CD4-positive, alpha-beta T cell treated with Interferon alpha-2 for 1 hour (primary cell): ENCODE measurements around the gene EXOC7.

ENCODE experiments used
- DNase-seq, 2 donors: peaks; one replicate each; pipeline ENCODE4 v3.0.0-alpha.2; 2020 to 2022

The EXOC7 gene

GRCh38 chr17:76103274-76104139 lies at the start of gene EXOC7:
Gene EXOC7 (minus strand): TSS chr17:76103787. CDS start chr17:76103692, 95 bp downstream.
- peak; percentile 91 to 94 for DNase-seq

- DNase-seq = no peak
Observed at GRCh38 chr17:76153202-76153601, 49.6 kb upstream of the EXOC7 start.

GRCh38 chr17:76152591-76152990 lies 49.0 kb upstream of the EXOC7 start:
- no peak for DNase-seq

GRCh38 chr17:76151896-76152454 lies 48.4 kb upstream of the EXOC7 start:
- peak in 1 of 2 donors; percentile 39 for DNase-seq

GRCh38 chr17:76150712-76151622 lies 47.4 kb upstream of the EXOC7 start:
- no peak for DNase-seq

- DNase-seq = no peak
Observed at GRCh38 chr17:76149214-76149613, 45.6 kb upstream of the EXOC7 start.

GRCh38 chr17:76148015-76148326 lies 44.4 kb upstream of the EXOC7 start:
- DNase-seq = no peak

- no peak for DNase-seq
Observed at GRCh38 chr17:76147211-76148014, 43.8 kb upstream of the EXOC7 start.

GRCh38 chr17:76146053-76146851 lies 42.7 kb upstream of the EXOC7 start:
- no peak for DNase-seq

- DNase-seq = peak; percentile 50 to 66
Observed at GRCh38 chr17:76145231-76146052, 41.9 kb upstream of the EXOC7 start.

- DNase-seq = no peak
Observed at GRCh38 chr17:76142585-76143041, 39.0 kb upstream of the EXOC7 start.

GRCh38 chr17:76142039-76142584 lies 38.5 kb upstream of the EXOC7 start:
- DNase-seq = no peak

- DNase-seq = peak; percentile 95 to 96
Observed at GRCh38 chr17:76141212-76142038, 37.8 kb upstream of the EXOC7 start, which contains the start of gene FOXJ1. Gene FOXJ1 (minus strand): TSS chr17:76141245. CDS start chr17:76140395, 850 bp downstream.

- no peak for DNase-seq
Observed at GRCh38 chr17:76140661-76141211, 37.1 kb upstream of the EXOC7 start.

- DNase-seq = peak; percentile 42 to 60
Observed at GRCh38 chr17:76139801-76140660, 36.4 kb upstream of the EXOC7 start.

- DNase-seq = no peak
Observed at GRCh38 chr17:76138896-76139752, 35.5 kb upstream of the EXOC7 start.
